ENCODE data around the gene TEAD4. TPM values are rescaled to one million over a fixed set of nuclear protein-coding genes. Genes with fewer than 3 reads are reported as not detected.
A peak's percentile ranks its signal among the peaks of the same experiment; 100 is the strongest.

TEAD4 gene
- total and polyA plus RNA-seq, 2 donors (not counting 1 experiment from before 2014, with no cell fraction given) = 6.3 to 14.3 TPM

- no peak overlapping the region for H2AFZ ChIP-seq (ENCODE audit: low read length)
- H3K79me2 ChIP-seq (ENCODE audit: control insufficient read depth, insufficient read depth, low read length) = peaks cover 1% of the 10 kb centered on the region
- no peaks in the 10 kb centered on the region for H3K9me3 ChIP-seq (ENCODE audit: control insufficient read depth, insufficient read depth, low read depth, low read length)
- H3K27me3 ChIP-seq (ENCODE audit: control insufficient read depth, insufficient read depth, low read length) = no peaks in the 10 kb centered on the region
- no peak overlapping the region for H3K9ac ChIP-seq (ENCODE audit: insufficient read depth, low read length)
- no peak overlapping the region for H3K27ac ChIP-seq (ENCODE audit: insufficient read depth, low read length)
- H3K36me3 ChIP-seq (ENCODE audit: control insufficient read depth, insufficient read depth, low read length) = no peaks in the 10 kb centered on the region
- H3K4me1 ChIP-seq (ENCODE audit: control insufficient read depth, extremely low read depth, insufficient read depth, low read length) = no peaks in the 10 kb centered on the region
- no peak for TF ChIP-seq EZH2 (IDR thresholded peaks at IDR 0.05; ENCODE audit: low read length, missing control alignments)
- TF ChIP-seq CTCF (conservative IDR thresholded peaks at IDR 0.05 in 1 of 2, IDR thresholded peaks at IDR 0.05 in 1 of 2; ENCODE audit: low read depth in 1 of 2, low read length in 2 of 2) = no peak
- no peaks in the 10 kb centered on the region for H4K20me1 ChIP-seq (ENCODE audit: control insufficient read depth, extremely low read depth, insufficient read depth, low read length)
- no peak overlapping the region for H3K4me2 ChIP-seq (ENCODE audit: extremely low read depth, insufficient read depth, low read length)
- no peak for DNase-seq (ENCODE audit: low read depth in 2 of 2)
- H3K4me3 ChIP-seq (replicated peaks in 1 of 4; ENCODE audit: control extremely low read depth in 1 of 4, insufficient read depth in 1 of 4, low read depth in 3 of 4, low read length in 4 of 4) = no peak overlapping the region
Observed at GRCh38 chr12:2970744-2971143, 11.5 kb downstream of the TEAD4 start.

- no peak for DNase-seq (ENCODE audit: low read depth in 2 of 2)
- Histone ChIP-seq H2AFZ (ENCODE audit: low read length) (no peak overlapping the region), H3K4me3 (replicated peaks in 1 of 4; ENCODE audit: control extremely low read depth in 1 of 4, insufficient read depth in 1 of 4, low read depth in 3 of 4, low read length in 4 of 4) (no peak overlapping the region), H3K36me3 (ENCODE audit: control insufficient read depth, insufficient read depth, low read length) (no peaks in the 10 kb centered on the region), H3K9ac (ENCODE audit: insufficient read depth, low read length) (no peak overlapping the region), H3K27me3 (ENCODE audit: control insufficient read depth, insufficient read depth, low read length) (no peaks in the 10 kb centered on the region), H3K4me1 (ENCODE audit: control insufficient read depth, extremely low read depth, insufficient read depth, low read length) (no peaks in the 10 kb centered on the region), H3K79me2 (ENCODE audit: control insufficient read depth, insufficient read depth, low read length) (no peaks in the 10 kb centered on the region), H3K9me3 (ENCODE audit: control insufficient read depth, insufficient read depth, low read depth, low read length) (no peaks in the 10 kb centered on the region), H4K20me1 (ENCODE audit: control insufficient read depth, extremely low read depth, insufficient read depth, low read length) (no peaks in the 10 kb centered on the region), H3K4me2 (ENCODE audit: extremely low read depth, insufficient read depth, low read length) (no peak overlapping the region), H3K27ac (ENCODE audit: insufficient read depth, low read length) (no peak overlapping the region)
- TF ChIP-seq EZH2 (IDR thresholded peaks at IDR 0.05; ENCODE audit: low read length, missing control alignments) (no peak), CTCF (conservative IDR thresholded peaks at IDR 0.05 in 1 of 2, IDR thresholded peaks at IDR 0.05 in 1 of 2; ENCODE audit: low read depth in 1 of 2, low read length in 2 of 2) (no peak)
Observed at GRCh38 chr12:2973566-2973965, 14.4 kb downstream of the TEAD4 start.

- TF ChIP-seq EZH2 (IDR thresholded peaks at IDR 0.05; ENCODE audit: low read length, missing control alignments) = no peak
- no peak for TF ChIP-seq CTCF (conservative IDR thresholded peaks at IDR 0.05 in 1 of 2, IDR thresholded peaks at IDR 0.05 in 1 of 2; ENCODE audit: low read depth in 1 of 2, low read length in 2 of 2)
- H3K36me3 ChIP-seq (ENCODE audit: control insufficient read depth, insufficient read depth, low read length) = peaks cover 1% of the 10 kb centered on the region
Observed at GRCh38 chr12:2974560-2974971, 15.4 kb downstream of the TEAD4 start.

More at GRCh38 chr12:2974560-2974971, 15.4 kb downstream of the TEAD4 start:
- H3K9ac ChIP-seq (ENCODE audit: insufficient read depth, low read length) = no peak overlapping the region
- no peak overlapping the region for H3K4me3 ChIP-seq (replicated peaks in 1 of 4; ENCODE audit: control extremely low read depth in 1 of 4, insufficient read depth in 1 of 4, low read depth in 3 of 4, low read length in 4 of 4)
- H3K4me1 ChIP-seq (ENCODE audit: control insufficient read depth, extremely low read depth, insufficient read depth, low read length) = no peaks in the 10 kb centered on the region
- H3K4me2 ChIP-seq (ENCODE audit: extremely low read depth, insufficient read depth, low read length) = peak overlapping the region; percentile 1
- peak; percentile 23 to 53 for DNase-seq (ENCODE audit: low read depth in 2 of 2)
- H4K20me1 ChIP-seq (ENCODE audit: control insufficient read depth, extremely low read depth, insufficient read depth, low read length) = no peaks in the 10 kb centered on the region
- no peaks in the 10 kb centered on the region for H3K9me3 ChIP-seq (ENCODE audit: control insufficient read depth, insufficient read depth, low read depth, low read length)
- no peaks in the 10 kb centered on the region for H3K27me3 ChIP-seq (ENCODE audit: control insufficient read depth, insufficient read depth, low read length)
- H3K79me2 ChIP-seq (ENCODE audit: control insufficient read depth, insufficient read depth, low read length) = no peaks in the 10 kb centered on the region
- no peak overlapping the region for H2AFZ ChIP-seq (ENCODE audit: low read length)
- no peak overlapping the region for H3K27ac ChIP-seq (ENCODE audit: insufficient read depth, low read length)
